Cardiac fibroblast (primary cell): ENCODE measurements around the gene CLEC7A.

Source experiments
- DNase-seq, 2 donors: peaks; one replicate each; pipeline versions ENCODE4 v3.0.0 to v3.0.0-alpha.2; 2010; ENCODE audit warnings: low read depth in 2 of 2
- H3K4me3 ChIP-seq, 2 donors: replicated peaks in 1 of 2; 1 replicate in 1 of 2; 2 replicates in 1 of 2; pipeline ENCODE4 v1.5.1; 2011; ENCODE audit warnings: low read depth in 2 of 2, low read length in 2 of 2, mild to moderate bottlenecking in 2 of 2, moderate library complexity in 1 of 2
- CTCF ChIP-seq: IDR thresholded peaks from one replicate; pipeline ENCODE4 v1.5.1; 2011; ENCODE audit warnings: low read depth, mild to moderate bottlenecking, low read length, inconsistent platforms

The CLEC7A gene

DNA sequence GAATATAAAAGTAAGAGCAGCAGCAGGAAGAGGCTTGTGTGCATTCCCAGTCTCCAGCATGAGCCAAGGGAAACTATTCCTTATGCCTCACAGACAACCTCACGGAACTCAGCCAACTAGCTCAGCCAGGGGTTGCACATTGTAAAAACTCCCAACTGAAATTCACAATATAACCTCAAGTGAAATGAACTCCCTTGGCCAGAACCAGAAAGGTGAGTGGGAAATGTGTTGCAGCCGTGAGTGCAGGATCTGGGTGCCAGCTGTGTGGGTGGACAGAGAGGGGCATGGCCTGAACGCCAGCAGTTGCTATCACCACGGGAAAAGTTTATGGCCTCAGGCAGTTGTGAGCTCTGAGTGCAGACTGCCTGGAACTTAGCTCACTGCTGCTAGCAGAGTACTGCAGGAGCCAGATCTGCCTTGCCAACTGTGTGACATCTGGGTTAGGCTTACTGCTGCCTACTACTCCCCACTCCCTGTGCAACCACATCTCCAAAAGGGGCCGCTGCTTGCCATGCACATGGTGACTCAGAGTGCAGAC, 28.9 kb downstream of the CLEC7A start:
- no peak for TF ChIP-seq CTCF
- no peak overlapping the region for H3K4me3 ChIP-seq
- DNase-seq: peak in 1 of 2 donors; percentile 2

DNA sequence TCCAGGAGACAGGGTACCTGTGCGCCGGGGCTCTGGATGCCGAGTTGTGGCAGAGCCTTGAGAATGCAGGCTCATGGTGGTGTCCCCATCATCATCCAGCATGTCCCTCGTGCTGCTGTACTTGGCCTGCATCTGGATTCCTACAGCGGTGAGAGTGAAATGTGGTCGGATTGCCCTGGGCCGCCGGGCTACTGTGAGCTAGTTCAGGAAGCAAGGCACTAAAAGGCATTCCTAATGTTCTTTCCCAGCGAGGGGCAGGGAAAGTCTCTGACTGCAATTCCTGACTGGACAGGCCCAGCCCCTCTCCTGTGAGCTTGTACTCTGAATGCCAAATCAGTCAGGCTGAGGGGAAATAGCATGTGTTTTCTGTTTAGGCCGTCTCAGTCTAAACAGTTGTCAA, 31.2 kb downstream of the CLEC7A start, which contains the start of gene CLEC1A:
Gene CLEC1A (minus strand): TSS at position 195 of the 400 bp plus-strand sequence. CDS start 63 bp downstream, at position 132.
- no peak within 1 kb of the TSS for H3K4me3 ChIP-seq
- DNase-seq: no peak
- TF ChIP-seq CTCF: no peak

- no peak for DNase-seq
- H3K4me3 ChIP-seq: no peak overlapping the region
- no peak for TF ChIP-seq CTCF
Measured at GRCh38 chr12:10097521-10097920, 32.5 kb downstream of the CLEC7A start.

DNA sequence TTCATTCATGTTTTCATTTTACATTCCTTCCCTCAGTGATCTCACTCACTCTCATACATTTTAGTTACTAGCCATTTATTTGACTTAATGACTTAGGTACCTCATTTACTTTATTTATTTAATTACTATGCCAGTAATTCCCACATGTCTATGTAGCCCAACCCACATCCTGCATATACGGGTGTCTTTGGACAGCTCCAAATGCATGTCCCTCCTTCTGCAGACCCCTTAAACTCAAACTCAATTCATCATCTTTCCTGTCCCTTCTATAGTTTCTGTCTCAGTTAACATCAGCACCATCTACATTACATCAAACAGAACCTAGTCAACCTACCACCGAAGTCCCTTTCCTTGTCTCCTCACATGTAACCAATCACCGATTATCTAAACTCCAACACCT, 34.0 kb downstream of the CLEC7A start:
- no peak for TF ChIP-seq CTCF
- no peak for DNase-seq
- H3K4me3 ChIP-seq: no peak overlapping the region

- no peak for TF ChIP-seq CTCF
- no peak for DNase-seq
- H3K4me3 ChIP-seq: no peak overlapping the region
Measured at GRCh38 chr12:10094646-10095395, 35.2 kb downstream of the CLEC7A start.

GRCh38 chr12:10088955-10089900, 40.8 kb downstream of the CLEC7A start:
- DNase-seq: no peak
- H3K4me3 ChIP-seq: no peak overlapping the region
- TF ChIP-seq CTCF: no peak
